IPS-20b (cell line): ENCODE data around the gene TMEM271.

Experiments used
- H3K27ac ChIP-seq: one replicate; pipeline ENCODE4 v1.5.1; 2013; ENCODE audit warnings: low read length
- H3K27me3 ChIP-seq: 2 replicates; pipeline ENCODE4 v1.6.1; 2013; ENCODE audit warnings: mild to moderate bottlenecking, low read length, inconsistent platforms; ENCODE audit not compliant: insufficient read depth
- H3K36me3 ChIP-seq: 2 replicates; pipeline ENCODE4 v1.6.1; 2013; ENCODE audit warnings: low read depth, mild to moderate bottlenecking, inconsistent platforms, low read length, moderate library complexity; ENCODE audit not compliant: insufficient read depth
- H3K4me1 ChIP-seq: 2 replicates; pipeline ENCODE4 v1.6.1; 2013; ENCODE audit warnings: mild to moderate bottlenecking, control low read depth, inconsistent platforms, low read length, moderate library complexity; ENCODE audit not compliant: insufficient read depth
- H3K4me3 ChIP-seq: 2 replicates; pipeline ENCODE4 v1.5.1; 2013; ENCODE audit warnings: mild to moderate bottlenecking, low read length, inconsistent platforms
- H3K9ac ChIP-seq: 2 replicates; pipeline ENCODE4 v1.6.1; 2013; ENCODE audit warnings: low read depth, mild to moderate bottlenecking, inconsistent platforms, low read length, moderate library complexity
- H3K9me3 ChIP-seq: 2 replicates; pipeline ENCODE4 v1.6.1; 2013; ENCODE audit warnings: mild to moderate bottlenecking, low read depth, low read length, inconsistent platforms; ENCODE audit not compliant: insufficient read depth

TMEM271 gene

GRCh38 chr4:534101-534575 lies 42.0 kb downstream of the TMEM271 start:
- H3K9me3 ChIP-seq, result no peaks in the 10 kb centered on the region
- H3K9ac ChIP-seq, result no peak overlapping the region
- H3K36me3 ChIP-seq, result peaks cover 72% of the 10 kb centered on the region
- H3K27ac ChIP-seq, result no peak overlapping the region
- H3K27me3 ChIP-seq, result no peaks in the 10 kb centered on the region
- H3K4me1 ChIP-seq, result no peaks in the 10 kb centered on the region
- no peak overlapping the region for H3K4me3 ChIP-seq

GRCh38 chr4:533318-534100 lies 42.6 kb downstream of the TMEM271 start:
- no peaks in the 10 kb centered on the region for H3K27me3 ChIP-seq
- H3K4me1 ChIP-seq, result no peaks in the 10 kb centered on the region
- no peak overlapping the region for H3K4me3 ChIP-seq
- H3K36me3 ChIP-seq, result peaks cover 79% of the 10 kb centered on the region
- no peak overlapping the region for H3K9ac ChIP-seq
- no peaks in the 10 kb centered on the region for H3K9me3 ChIP-seq
- no peak overlapping the region for H3K27ac ChIP-seq

GRCh38 chr4:532588-533317 lies 43.3 kb downstream of the TMEM271 start:
- Histone ChIP-seq H3K36me3 (peaks cover 80% of the 10 kb centered on the region), H3K4me3 (no peak overlapping the region), H3K9ac (no peak overlapping the region)

GRCh38 chr4:531721-532565 lies 44.2 kb downstream of the TMEM271 start:
- no peak overlapping the region for H3K27ac ChIP-seq
- no peaks in the 10 kb centered on the region for H3K9me3 ChIP-seq
- no peaks in the 10 kb centered on the region; the same call in 1 of the 2 replicates for H3K4me1 ChIP-seq
- H3K36me3 ChIP-seq, result peaks cover 83% of the 10 kb centered on the region
- no peaks in the 10 kb centered on the region for H3K27me3 ChIP-seq
- no peak overlapping the region for H3K9ac ChIP-seq
- no peak overlapping the region for H3K4me3 ChIP-seq

More at GRCh38 chr4:532588-533317, 43.3 kb downstream of the TMEM271 start:
- Histone ChIP-seq H3K27ac (no peak overlapping the region), H3K4me1 (no peaks in the 10 kb centered on the region), H3K9me3 (no peaks in the 10 kb centered on the region), H3K27me3 (no peaks in the 10 kb centered on the region)

GRCh38 chr4:531076-531475 lies 45.0 kb downstream of the TMEM271 start:
- Histone ChIP-seq H3K27ac (no peak overlapping the region), H3K9ac (no peak overlapping the region), H3K36me3 (peaks cover 74% of the 10 kb centered on the region), H3K27me3 (no peaks in the 10 kb centered on the region), H3K4me3 (no peak overlapping the region), H3K4me1 (no peaks in the 10 kb centered on the region; the same call in 1 of the 2 replicates), H3K9me3 (no peaks in the 10 kb centered on the region)

GRCh38 chr4:530017-530781 lies 45.9 kb downstream of the TMEM271 start:
- no peaks in the 10 kb centered on the region; the same call in 1 of the 2 replicates for H3K4me1 ChIP-seq
- H3K27me3 ChIP-seq, result no peaks in the 10 kb centered on the region
- no peak overlapping the region for H3K9ac ChIP-seq
- H3K4me3 ChIP-seq, result no peak overlapping the region
- no peak overlapping the region for H3K27ac ChIP-seq
- peaks cover 81% of the 10 kb centered on the region for H3K36me3 ChIP-seq
- no peaks in the 10 kb centered on the region for H3K9me3 ChIP-seq

GRCh38 chr4:529563-529962 lies 46.5 kb downstream of the TMEM271 start:
- Histone ChIP-seq H3K9me3 (no peaks in the 10 kb centered on the region), H3K36me3 (peaks cover 78% of the 10 kb centered on the region)

GRCh38 chr4:528835-529234 lies 47.3 kb downstream of the TMEM271 start:
- Histone ChIP-seq H3K4me1 (no peaks in the 10 kb centered on the region; the same call in 1 of the 2 replicates), H3K36me3 (peaks cover 80% of the 10 kb centered on the region), H3K27ac (no peak overlapping the region), H3K9me3 (no peaks in the 10 kb centered on the region), H3K9ac (no peak overlapping the region), H3K4me3 (no peak overlapping the region), H3K27me3 (no peaks in the 10 kb centered on the region)

More at GRCh38 chr4:529563-529962, 46.5 kb downstream of the TMEM271 start:
- Histone ChIP-seq H3K4me1 (no peaks in the 10 kb centered on the region; the same call in 1 of the 2 replicates), H3K9ac (no peak overlapping the region), H3K27ac (no peak overlapping the region), H3K27me3 (no peaks in the 10 kb centered on the region), H3K4me3 (no peak overlapping the region)

- Histone ChIP-seq H3K27me3 (no peaks in the 10 kb centered on the region), H3K27ac (no peak overlapping the region), H3K36me3 (peaks cover 82% of the 10 kb centered on the region), H3K4me3 (no peak overlapping the region), H3K9ac (no peak overlapping the region), H3K9me3 (no peaks in the 10 kb centered on the region), H3K4me1 (no peaks in the 10 kb centered on the region; the same call in 1 of the 2 replicates)
These were observed 47.8 kb downstream of the TMEM271 start for GRCh38 chr4:528296-528695.

- no peaks in the 10 kb centered on the region for H3K9me3 ChIP-seq
- no peaks in the 10 kb centered on the region; the same call in 1 of the 2 replicates for H3K4me1 ChIP-seq
- no peak overlapping the region for H3K9ac ChIP-seq
- no peaks in the 10 kb centered on the region for H3K27me3 ChIP-seq
- H3K27ac ChIP-seq, result no peak overlapping the region
- H3K4me3 ChIP-seq, result no peak overlapping the region
- H3K36me3 ChIP-seq, result peaks cover 84% of the 10 kb centered on the region
These were observed 49.1 kb downstream of the TMEM271 start for GRCh38 chr4:526971-527460.
